Measurements from ENCODE around the gene KRTAP12-2.

Gene KRTAP12-2

GRCh38 chr21:44712203-44713028, 45.7 kb upstream of the KRTAP12-2 start:
- no CpG with 5 or more reads among the region's 22 CpGs for WGBS (ENCODE audit: extremely low coverage, insufficient coverage, insufficient read length)
- H3K9ac ChIP-seq (ENCODE audit: low read length) = no peak overlapping the region

GRCh38 chr21:44711327-44712202, 44.8 kb upstream of the KRTAP12-2 start, which contains the start of gene TSPEAR:
Gene TSPEAR (minus strand): TSS chr21:44711572. CDS start chr21:44711514, 58 bp downstream.
- no peak within 1 kb of the TSS for H3K4ac ChIP-seq (ENCODE audit: low read depth, low read length)

More at GRCh38 chr21:44712203-44713028, 45.7 kb upstream of the KRTAP12-2 start:
- H2BK120ac ChIP-seq (ENCODE audit: insufficient read depth, low read length, poor library complexity) = no peak overlapping the region
- no peak for DNase-seq
- no peak overlapping the region for H2AFZ ChIP-seq (ENCODE audit: insufficient read depth, low read length, poor library complexity)
- no peaks in the 10 kb centered on the region for H3K79me2 ChIP-seq (ENCODE audit: control insufficient read depth, insufficient read depth, low read length, poor library complexity)
- no peaks in the 10 kb centered on the region for H3K79me1 ChIP-seq (ENCODE audit: low read length)
- no peak overlapping the region for H2BK5ac ChIP-seq (ENCODE audit: low read depth, low read length, poor library complexity)
- H3K4me1 ChIP-seq (ENCODE audit: control insufficient read depth in 1 of 2, insufficient read depth in 2 of 2, low read length in 2 of 2) = peaks cover 0 to 7% of the 10 kb centered on the region in 2 experiments
- peaks cover 4% of the 10 kb centered on the region for H3K9me3 ChIP-seq (ENCODE audit: insufficient read depth, low read depth, low read length)
- H3K18ac ChIP-seq (ENCODE audit: low read length) = no peak overlapping the region
- no peak overlapping the region for H3K4me2 ChIP-seq (ENCODE audit: low read length)
- H4K91ac ChIP-seq (ENCODE audit: low read depth, low read length) = no peak overlapping the region
- no peak overlapping the region for H3K27ac ChIP-seq (ENCODE audit: low read depth, low read length)
- no peak overlapping the region for H3K4me3 ChIP-seq (ENCODE audit: low read depth, low read length)
- no peaks in the 10 kb centered on the region for H3K36me3 ChIP-seq (ENCODE audit: control insufficient read depth in 1 of 2, insufficient read depth in 2 of 2, low read length in 2 of 2)
- no peak overlapping the region for H3K23ac ChIP-seq (ENCODE audit: low read length)
- no peak overlapping the region for H3K4ac ChIP-seq (ENCODE audit: low read depth, low read length)
- H4K12ac ChIP-seq (ENCODE audit: low read depth, low read length) = no peak overlapping the region
- H3K14ac ChIP-seq (ENCODE audit: low read length) = no peak overlapping the region
- H4K8ac ChIP-seq (ENCODE audit: low read depth, low read length) = no peak overlapping the region
- H2BK12ac ChIP-seq (ENCODE audit: low read length) = no peak overlapping the region
- no peak overlapping the region for H2AK5ac ChIP-seq (ENCODE audit: low read length)
- peaks cover 57% of the 10 kb centered on the region for H3K27me3 ChIP-seq (ENCODE audit: insufficient read depth, low read length)

GRCh38 chr21:44710756-44711326, 44.1 kb upstream of the KRTAP12-2 start:
- H3K23ac ChIP-seq (ENCODE audit: low read length) = no peak overlapping the region
- no peak overlapping the region for H4K8ac ChIP-seq (ENCODE audit: low read depth, low read length)
- no peak overlapping the region for H3K9ac ChIP-seq (ENCODE audit: low read length)
- H3K27me3 ChIP-seq (ENCODE audit: insufficient read depth, low read length) = peaks cover 72% of the 10 kb centered on the region
- H3K4me1 ChIP-seq (ENCODE audit: control insufficient read depth in 1 of 2, insufficient read depth in 2 of 2, low read length in 2 of 2) = peaks cover 0 to 7% of the 10 kb centered on the region in 2 experiments
- H3K18ac ChIP-seq (ENCODE audit: low read length) = no peak overlapping the region
- H3K9me3 ChIP-seq (ENCODE audit: insufficient read depth, low read depth, low read length) = peaks cover 10% of the 10 kb centered on the region
- peak in 1 of 2 donors; percentile 6 for DNase-seq
- H3K36me3 ChIP-seq (ENCODE audit: control insufficient read depth in 1 of 2, insufficient read depth in 2 of 2, low read length in 2 of 2) = no peaks in the 10 kb centered on the region
- H2AK5ac ChIP-seq (ENCODE audit: low read length) = no peak overlapping the region
- H4K12ac ChIP-seq (ENCODE audit: low read depth, low read length) = no peak overlapping the region
- no peak overlapping the region for H3K4me2 ChIP-seq (ENCODE audit: low read length)
- no peak overlapping the region for H2AFZ ChIP-seq (ENCODE audit: insufficient read depth, low read length, poor library complexity)
- H3K4me3 ChIP-seq (ENCODE audit: low read depth, low read length) = no peak overlapping the region
- no peak overlapping the region for H2BK120ac ChIP-seq (ENCODE audit: insufficient read depth, low read length, poor library complexity)
- H2BK5ac ChIP-seq (ENCODE audit: low read depth, low read length, poor library complexity) = no peak overlapping the region
- H3K79me2 ChIP-seq (ENCODE audit: control insufficient read depth, insufficient read depth, low read length, poor library complexity) = no peaks in the 10 kb centered on the region
- no peak overlapping the region for H2BK12ac ChIP-seq (ENCODE audit: low read length)
- H3K14ac ChIP-seq (ENCODE audit: low read length) = no peak overlapping the region
- H4K91ac ChIP-seq (ENCODE audit: low read depth, low read length) = no peak overlapping the region
- H3K4ac ChIP-seq (ENCODE audit: low read depth, low read length) = no peak overlapping the region
- WGBS (ENCODE audit: extremely low coverage, insufficient coverage, insufficient read length) = no CpG with 5 or more reads among the region's 20 CpGs
- no peak overlapping the region for H3K27ac ChIP-seq (ENCODE audit: low read depth, low read length)
- H3K79me1 ChIP-seq (ENCODE audit: low read length) = no peaks in the 10 kb centered on the region

More at GRCh38 chr21:44711327-44712202, 44.8 kb upstream of the KRTAP12-2 start, which contains the start of gene TSPEAR:
- no peak within 1 kb of the TSS for H4K91ac ChIP-seq (ENCODE audit: low read depth, low read length)
- no peak within 1 kb of the TSS for H3K18ac ChIP-seq (ENCODE audit: low read length)
- H3K4me2 ChIP-seq (ENCODE audit: low read length) = no peak within 1 kb of the TSS
- no peak within 1 kb of the TSS for H2AK5ac ChIP-seq (ENCODE audit: low read length)
- H4K12ac ChIP-seq (ENCODE audit: low read depth, low read length) = no peak within 1 kb of the TSS
- no peak within 1 kb of the TSS for H4K8ac ChIP-seq (ENCODE audit: low read depth, low read length)
- H3K79me2 ChIP-seq (ENCODE audit: control insufficient read depth, insufficient read depth, low read length, poor library complexity) = no peaks in the 10 kb centered on the region
- H2BK120ac ChIP-seq (ENCODE audit: insufficient read depth, low read length, poor library complexity) = no peak within 1 kb of the TSS
- H3K14ac ChIP-seq (ENCODE audit: low read length) = no peak within 1 kb of the TSS
- DNase-seq = peak in 1 of 2 donors; percentile 6
- peaks cover 4% of the 10 kb centered on the region for H3K9me3 ChIP-seq (ENCODE audit: insufficient read depth, low read depth, low read length)
- H3K27me3 ChIP-seq (ENCODE audit: insufficient read depth, low read length) = peaks cover 65% of the 10 kb centered on the region
- WGBS (ENCODE audit: extremely low coverage, insufficient coverage, insufficient read length) = no CpG with 5 or more reads among the region's 41 CpGs
- H3K4me3 ChIP-seq (ENCODE audit: low read depth, low read length) = no peak within 1 kb of the TSS
- no peak within 1 kb of the TSS for H2AFZ ChIP-seq (ENCODE audit: insufficient read depth, low read length, poor library complexity)
- H3K23ac ChIP-seq (ENCODE audit: low read length) = no peak within 1 kb of the TSS
- H3K9ac ChIP-seq (ENCODE audit: low read length) = no peak within 1 kb of the TSS
- no peak within 1 kb of the TSS for H2BK5ac ChIP-seq (ENCODE audit: low read depth, low read length, poor library complexity)
- H3K4me1 ChIP-seq (ENCODE audit: control insufficient read depth in 1 of 2, insufficient read depth in 2 of 2, low read length in 2 of 2) = peaks cover 0 to 7% of the 10 kb centered on the region in 2 experiments
- no peak within 1 kb of the TSS for H3K27ac ChIP-seq (ENCODE audit: low read depth, low read length)
- no peaks in the 10 kb centered on the region for H3K36me3 ChIP-seq (ENCODE audit: control insufficient read depth in 1 of 2, insufficient read depth in 2 of 2, low read length in 2 of 2)
- H2BK12ac ChIP-seq (ENCODE audit: low read length) = no peak within 1 kb of the TSS
- H3K79me1 ChIP-seq (ENCODE audit: low read length) = no peaks in the 10 kb centered on the region

GRCh38 chr21:44710294-44710665, 43.6 kb upstream of the KRTAP12-2 start:
- H3K14ac ChIP-seq (ENCODE audit: low read length) = no peak overlapping the region
- H2BK5ac ChIP-seq (ENCODE audit: low read depth, low read length, poor library complexity) = no peak overlapping the region
- peaks cover 10% of the 10 kb centered on the region for H3K9me3 ChIP-seq (ENCODE audit: insufficient read depth, low read depth, low read length)
- H3K79me2 ChIP-seq (ENCODE audit: control insufficient read depth, insufficient read depth, low read length, poor library complexity) = no peaks in the 10 kb centered on the region
- no peak overlapping the region for H4K8ac ChIP-seq (ENCODE audit: low read depth, low read length)
- H3K18ac ChIP-seq (ENCODE audit: low read length) = no peak overlapping the region
- DNase-seq = no peak
- no peaks in the 10 kb centered on the region for H3K36me3 ChIP-seq (ENCODE audit: control insufficient read depth in 1 of 2, insufficient read depth in 2 of 2, low read length in 2 of 2)
- H3K9ac ChIP-seq (ENCODE audit: low read length) = no peak overlapping the region
- no peak overlapping the region for H3K4ac ChIP-seq (ENCODE audit: low read depth, low read length)
- H3K4me2 ChIP-seq (ENCODE audit: low read length) = no peak overlapping the region
- H3K23ac ChIP-seq (ENCODE audit: low read length) = no peak overlapping the region
- no peak overlapping the region for H2BK120ac ChIP-seq (ENCODE audit: insufficient read depth, low read length, poor library complexity)
- H3K27ac ChIP-seq (ENCODE audit: low read depth, low read length) = no peak overlapping the region
- no peak overlapping the region for H4K12ac ChIP-seq (ENCODE audit: low read depth, low read length)
- no peaks in the 10 kb centered on the region for H3K79me1 ChIP-seq (ENCODE audit: low read length)
- H2AK5ac ChIP-seq (ENCODE audit: low read length) = no peak overlapping the region
- H2BK12ac ChIP-seq (ENCODE audit: low read length) = no peak overlapping the region
- H3K4me1 ChIP-seq (ENCODE audit: control insufficient read depth in 1 of 2, insufficient read depth in 2 of 2, low read length in 2 of 2) = peaks cover 0 to 7% of the 10 kb centered on the region in 2 experiments
- no peak overlapping the region for H2AFZ ChIP-seq (ENCODE audit: insufficient read depth, low read length, poor library complexity)
- H3K4me3 ChIP-seq (ENCODE audit: low read depth, low read length) = no peak overlapping the region
- H4K91ac ChIP-seq (ENCODE audit: low read depth, low read length) = no peak overlapping the region
- H3K27me3 ChIP-seq (ENCODE audit: insufficient read depth, low read length) = peaks cover 72% of the 10 kb centered on the region
- WGBS (ENCODE audit: extremely low coverage, insufficient coverage, insufficient read length) = no CpG with 5 or more reads among the region's 17 CpGs

Measured in trophoblast cell (in vitro differentiated cells and primary cell).